GM21447 (cell line): ENCODE data around the gene CACNA2D2.

ENCODE experiments used
- ATAC-seq: cut with Tn5 transposase; IDR thresholded peaks from one replicate; pipeline ENCODE4 v1.9.1; 2021; ENCODE audit not compliant: unreplicated experiment

Gene CACNA2D2

DNA sequence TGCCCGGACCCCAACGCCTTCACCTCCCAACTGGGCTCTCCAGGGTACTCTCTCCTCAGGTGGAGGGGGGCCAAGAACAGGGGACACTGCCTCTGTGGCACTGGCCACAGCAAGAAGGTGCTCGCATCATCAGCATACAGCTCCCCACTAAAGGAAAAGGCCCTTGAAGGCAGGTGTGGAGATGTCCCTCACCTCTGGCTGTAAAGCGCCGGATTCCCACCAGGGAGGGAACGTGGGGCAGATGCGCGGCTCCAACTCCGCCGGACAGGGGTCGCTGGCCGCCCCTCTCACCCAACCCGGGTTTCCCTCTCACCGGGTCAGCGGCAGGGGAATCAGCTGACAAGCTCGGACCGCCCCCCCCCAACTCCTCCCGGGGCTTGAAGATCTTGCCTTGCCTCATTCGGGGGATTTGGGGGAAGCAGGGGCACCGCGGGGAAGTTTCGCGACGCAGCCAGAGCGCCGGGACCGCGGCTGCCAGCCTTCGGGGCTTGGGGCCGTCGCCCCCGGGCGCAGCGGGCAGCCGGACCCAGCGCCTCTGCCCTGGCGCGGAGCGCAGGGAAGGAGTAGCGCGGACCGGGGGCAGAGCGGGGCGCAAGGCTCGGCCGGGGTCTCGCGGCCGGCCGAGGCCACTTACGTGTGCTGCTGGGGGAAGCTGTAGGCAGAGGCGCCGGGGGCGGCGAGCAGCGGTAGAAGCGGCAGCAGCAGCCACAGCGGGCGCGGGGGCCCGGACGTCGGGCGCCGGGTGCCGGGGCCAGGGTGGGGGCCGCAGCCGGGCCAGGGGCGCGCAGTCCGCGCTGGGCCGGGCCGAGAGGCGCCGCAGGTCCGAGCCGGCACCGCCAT, 630 bp downstream of the CACNA2D2 start:
- ATAC-seq, result no peak

DNA sequence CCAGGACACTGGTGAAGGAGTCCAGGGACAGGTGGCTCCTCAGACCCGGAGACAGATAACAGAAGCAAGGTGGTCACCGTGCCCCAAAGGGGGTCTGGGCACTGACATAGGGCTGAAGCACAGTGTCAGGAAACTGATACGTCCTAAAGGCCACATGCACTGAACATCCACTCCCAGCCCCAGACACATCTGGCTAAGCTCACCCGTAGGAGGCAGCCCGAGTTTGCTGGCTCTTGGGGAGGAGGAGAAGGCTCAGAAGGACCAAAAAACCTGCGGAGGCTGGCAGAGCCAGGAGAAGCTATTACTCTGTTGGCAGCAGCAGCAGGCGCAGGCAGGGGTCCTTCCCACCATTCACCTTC, 1.2 kb downstream of the CACNA2D2 start:
- no peak for ATAC-seq

DNA sequence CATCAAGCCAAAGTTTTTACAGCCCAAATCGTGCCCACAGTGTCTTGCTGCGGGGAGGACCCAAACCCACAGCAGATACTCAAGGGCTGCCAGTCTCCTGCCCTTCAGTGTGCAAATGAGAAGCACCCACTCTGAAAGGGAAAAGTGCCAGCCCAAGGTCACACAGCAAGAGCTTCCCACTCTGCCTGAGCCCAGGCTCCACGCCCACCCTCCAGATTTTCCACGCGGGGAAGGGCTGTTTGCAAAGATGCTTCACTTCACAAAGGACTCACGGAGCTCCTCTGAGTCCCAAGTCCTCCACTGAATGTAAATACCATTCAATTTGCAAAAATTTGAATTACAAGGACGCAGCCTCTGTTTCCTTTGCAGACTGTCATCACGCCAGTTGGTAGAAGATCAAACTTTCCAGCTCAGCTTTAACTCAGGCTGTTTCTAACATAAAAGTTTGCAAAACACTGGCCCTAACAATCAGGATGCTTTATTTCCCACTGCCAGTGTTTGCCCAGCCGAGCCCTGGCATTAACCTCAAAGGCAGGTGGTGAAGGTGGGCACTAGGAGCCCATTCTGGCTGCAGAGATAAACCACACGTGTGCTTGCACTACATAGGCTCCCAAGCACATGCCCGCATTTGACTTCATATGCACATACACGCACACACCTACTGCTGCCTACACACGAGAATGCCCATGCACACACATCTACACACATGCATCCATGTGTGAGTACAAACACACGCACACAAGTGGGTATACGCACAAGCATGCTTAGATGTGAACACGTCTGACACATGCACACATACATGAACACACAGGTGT, 7.6 kb downstream of the CACNA2D2 start:
- no peak for ATAC-seq

DNA sequence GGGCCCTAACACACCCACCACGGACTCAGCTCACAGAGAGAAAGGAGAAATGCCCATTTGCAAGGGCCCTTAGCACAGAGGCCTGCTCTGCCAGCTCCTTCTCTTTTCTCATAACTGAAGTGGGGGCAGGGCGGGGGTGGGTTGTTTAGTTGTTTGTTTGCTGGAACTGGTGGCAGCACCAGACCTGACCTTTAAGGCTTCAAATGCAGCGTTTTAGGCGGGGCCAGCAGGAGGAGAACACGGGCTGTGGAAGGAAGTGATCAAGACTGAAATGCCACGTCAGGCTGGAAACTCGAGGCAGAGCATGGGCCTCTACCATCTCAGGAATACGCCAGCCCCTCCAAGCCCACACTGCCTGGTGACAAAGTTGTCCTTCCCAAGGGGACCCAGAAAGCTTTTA, 9.3 kb downstream of the CACNA2D2 start:
- ATAC-seq, result no peak

DNA sequence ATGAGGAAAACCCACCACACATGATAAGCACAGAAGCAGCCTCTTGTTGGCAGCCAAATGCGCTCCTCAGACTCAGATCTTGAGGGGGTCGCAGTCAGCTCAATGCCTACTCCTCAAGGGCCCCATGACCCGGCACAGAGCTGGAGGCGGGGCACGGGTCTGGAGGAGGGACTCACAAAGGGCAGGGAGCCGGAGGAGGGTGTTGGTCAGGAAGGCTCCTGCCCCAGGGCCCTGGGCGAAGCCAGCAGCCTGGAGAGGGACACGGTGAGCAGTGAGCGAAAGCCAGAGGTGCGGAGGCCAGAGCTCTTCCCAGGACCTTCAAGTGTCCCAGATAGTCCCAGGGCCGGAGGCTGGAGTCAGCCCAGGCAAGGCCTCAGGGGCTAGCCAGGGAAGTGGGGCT, 9.8 kb downstream of the CACNA2D2 start:
- ATAC-seq, result no peak

DNA sequence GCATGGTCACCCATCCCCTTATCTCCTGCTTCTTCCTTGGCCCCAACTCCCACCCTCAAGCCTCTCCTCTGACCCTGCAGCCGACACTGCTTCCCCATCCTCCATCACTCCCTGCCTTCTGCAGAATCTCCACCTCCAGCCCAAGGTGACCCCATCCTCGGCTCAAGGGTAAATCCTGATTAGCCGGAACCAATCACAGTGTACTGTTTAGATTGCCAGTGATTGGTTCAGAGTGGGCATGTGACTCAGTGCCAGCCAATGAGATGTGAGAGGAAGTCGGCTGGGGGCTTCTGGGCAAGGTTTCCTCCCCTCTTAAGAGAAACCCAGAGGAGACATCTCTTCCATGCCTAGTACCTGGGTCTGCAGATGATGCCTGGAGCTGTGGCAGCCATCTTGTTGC, 10.3 kb downstream of the CACNA2D2 start:
- ATAC-seq, result no peak

DNA sequence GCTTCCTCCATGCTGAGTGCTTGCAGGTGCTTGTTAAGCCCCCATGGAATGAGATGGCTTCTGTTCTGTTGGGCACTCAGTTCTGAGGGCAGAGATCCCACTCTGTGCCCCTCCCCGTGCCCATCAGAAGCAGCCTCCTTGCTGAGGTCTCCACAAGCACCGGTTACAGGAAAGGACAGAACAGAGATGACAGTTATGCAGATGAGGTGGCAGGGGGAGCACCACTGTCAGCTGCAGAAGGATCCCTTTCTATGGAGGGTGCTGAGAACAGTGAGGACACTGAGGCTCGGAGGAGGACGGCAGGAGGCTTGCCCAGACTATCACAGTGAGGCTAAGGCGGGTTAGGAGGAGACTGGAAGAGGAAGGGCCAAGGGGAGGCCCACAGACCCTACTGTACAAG, 12.4 kb downstream of the CACNA2D2 start:
- ATAC-seq, result no peak

DNA sequence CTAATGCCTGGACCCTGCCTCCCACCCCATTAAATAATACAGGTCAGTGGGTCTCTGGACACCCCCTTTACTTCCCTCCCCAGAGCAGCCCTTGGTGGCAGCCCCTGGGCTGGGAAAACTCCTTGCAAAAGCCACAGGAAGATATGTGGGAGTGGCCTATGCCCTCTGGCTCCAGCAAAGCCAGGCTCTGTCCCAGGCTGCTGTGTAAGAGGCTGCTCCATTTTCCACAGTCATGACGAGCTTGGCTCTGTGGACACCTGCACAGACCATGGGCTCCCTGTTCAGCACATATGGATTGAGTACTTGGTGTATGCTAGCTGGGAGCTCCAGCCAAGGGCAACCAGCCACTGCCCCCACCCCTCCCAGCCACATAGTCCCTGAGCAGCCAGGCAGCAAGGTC, 13.0 kb downstream of the CACNA2D2 start:
- no peak for ATAC-seq

DNA sequence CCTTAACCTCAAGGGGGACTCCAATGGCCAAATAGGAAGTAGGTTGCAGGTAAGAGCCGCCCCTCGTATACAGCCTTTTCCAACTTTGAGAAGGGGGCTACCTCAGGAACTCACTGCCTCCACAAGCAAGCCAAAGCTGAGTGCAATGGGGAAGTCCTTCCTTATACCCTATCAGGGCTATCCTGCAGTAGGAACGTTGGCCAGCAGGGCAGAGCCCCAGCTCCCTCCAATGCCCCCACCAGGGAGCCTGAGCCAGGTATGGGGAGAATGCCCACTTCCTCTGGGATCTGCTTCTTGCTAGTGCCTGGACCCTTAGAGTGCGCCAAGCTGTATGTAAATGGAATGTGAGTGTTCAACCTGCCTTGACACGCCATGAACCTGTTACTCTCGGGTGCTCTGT, 16.3 kb downstream of the CACNA2D2 start:
- ATAC-seq, result no peak

DNA sequence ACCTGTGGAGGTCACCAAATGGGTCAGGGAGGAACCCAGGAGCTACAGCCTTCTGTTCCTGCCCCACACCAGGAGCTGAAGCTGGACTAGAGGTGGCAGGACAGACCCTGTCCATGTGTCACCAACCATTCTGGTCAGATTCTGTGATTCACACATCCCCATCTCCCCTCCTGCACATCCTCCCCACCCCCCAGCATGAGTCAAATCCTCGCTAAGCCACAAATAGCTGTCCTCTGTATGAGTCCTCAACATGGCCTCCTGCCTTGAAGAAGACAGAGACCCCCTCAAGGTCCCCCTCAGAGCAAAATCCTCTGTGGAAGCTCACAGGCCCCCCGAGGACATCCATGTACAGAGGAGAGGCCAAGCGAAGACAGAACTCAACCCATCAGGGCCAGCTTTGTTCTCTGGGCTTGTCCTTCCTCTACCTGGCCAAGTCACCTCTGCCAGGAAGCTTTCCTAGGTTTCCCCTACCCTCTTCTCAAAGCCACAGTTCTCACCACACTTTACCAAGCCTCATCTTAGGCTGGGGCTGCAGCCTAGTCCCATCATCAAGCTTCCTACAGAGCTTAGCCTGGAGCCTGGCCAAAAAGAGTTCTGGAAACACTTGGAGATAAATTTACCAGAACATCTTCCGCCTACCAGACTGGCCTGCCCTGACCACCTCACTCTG, 17.1 kb downstream of the CACNA2D2 start:
- no peak for ATAC-seq

DNA sequence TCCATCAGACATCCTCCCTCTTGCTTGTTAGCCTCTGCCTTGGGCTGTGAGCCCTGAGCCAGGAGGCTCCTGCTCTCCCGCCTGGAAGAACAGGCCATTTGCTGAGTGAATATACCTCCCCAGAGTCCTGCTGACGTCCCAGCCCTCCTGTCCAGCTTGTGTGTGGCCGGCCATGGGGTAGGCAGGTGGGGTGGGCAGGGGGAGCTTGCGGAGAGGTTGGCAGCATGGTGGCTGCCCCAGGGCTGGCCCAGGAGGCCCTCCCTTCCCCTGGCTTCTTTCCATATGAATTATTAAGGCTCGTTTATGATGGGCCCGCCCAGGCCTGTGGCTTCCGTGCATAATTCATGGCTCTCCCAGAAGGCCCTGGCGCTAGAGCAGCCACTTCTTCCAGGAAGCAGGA, 18.7 kb downstream of the CACNA2D2 start:
- ATAC-seq, result no peak

DNA sequence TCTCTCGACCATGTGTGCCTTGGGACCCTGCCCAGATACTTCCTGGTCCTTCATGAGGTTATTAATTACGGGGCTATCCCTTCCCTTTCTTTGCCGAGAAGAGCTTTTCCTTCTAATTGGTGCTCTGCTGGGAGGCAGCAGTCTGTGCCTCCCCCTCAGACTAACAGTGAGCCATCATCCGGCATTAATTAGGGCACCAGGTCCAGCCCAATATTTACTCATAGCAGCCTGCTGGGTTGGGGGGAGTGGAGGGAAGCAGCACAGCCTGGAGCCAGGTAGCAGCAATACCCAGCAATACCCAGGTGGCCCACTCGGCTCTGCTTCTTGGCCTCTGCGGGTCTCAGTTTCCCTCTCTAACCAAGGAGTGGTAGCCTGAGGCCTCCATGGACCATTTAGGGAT, 20.1 kb downstream of the CACNA2D2 start:
- ATAC-seq, result no peak

DNA sequence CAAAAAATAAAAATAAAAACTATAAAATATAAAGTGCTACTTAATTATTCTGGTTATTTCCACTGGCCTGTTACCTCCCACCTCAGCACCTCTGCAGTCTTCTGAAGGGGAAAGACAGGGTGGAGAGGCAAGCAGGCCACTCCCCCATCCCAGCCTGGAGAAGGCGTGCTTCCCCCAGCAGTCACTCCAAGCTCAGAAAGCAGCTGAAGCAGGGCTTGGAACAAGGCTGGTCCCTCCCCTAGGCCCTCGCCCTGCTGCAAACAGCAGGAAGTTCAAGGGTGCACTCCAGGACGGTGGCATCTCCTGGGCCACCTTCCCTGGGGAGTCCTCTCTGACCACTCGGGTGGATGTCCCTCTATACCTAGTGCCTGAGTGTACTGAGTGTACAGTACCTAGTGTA, 21.4 kb downstream of the CACNA2D2 start:
- no peak for ATAC-seq

DNA sequence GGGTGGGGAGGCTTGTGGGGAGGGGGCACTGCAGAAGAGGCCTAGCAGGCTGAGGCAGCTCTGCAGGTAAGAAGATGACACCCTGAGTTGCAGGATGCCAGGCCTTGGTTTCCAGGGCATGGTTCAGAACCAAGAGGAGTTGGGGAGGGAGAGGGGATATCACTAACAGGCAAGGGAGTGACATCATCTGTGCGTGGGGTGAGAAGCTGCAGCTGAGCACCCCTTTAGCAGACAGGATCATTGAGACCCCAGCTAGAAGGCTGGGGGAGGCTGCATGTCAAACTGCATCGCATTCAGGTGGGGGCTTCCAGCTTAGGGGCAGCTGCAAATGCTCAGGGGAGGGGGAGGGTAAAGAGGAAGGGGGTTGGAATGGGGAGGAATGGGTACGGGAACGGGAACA, 23.0 kb downstream of the CACNA2D2 start:
- ATAC-seq, result no peak

DNA sequence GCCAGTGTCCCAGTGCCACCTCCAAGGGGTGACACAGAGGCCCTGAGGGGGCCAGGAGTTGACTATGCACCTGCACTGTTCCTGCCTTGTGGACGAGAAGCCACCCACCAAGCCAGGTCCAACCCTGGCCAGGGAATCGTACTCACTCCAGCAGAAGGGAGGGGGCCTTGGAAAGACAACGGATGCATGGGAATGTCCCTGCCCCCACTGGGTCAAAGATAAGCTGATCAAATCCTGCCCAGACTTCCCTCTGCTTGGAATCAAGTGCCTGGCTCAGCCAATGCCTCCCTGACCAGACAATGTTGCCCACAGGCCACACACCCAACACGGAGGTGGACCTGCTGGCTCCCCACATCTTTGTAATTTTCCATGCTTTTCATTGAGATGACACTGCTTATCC, 23.9 kb downstream of the CACNA2D2 start:
- no peak for ATAC-seq

DNA sequence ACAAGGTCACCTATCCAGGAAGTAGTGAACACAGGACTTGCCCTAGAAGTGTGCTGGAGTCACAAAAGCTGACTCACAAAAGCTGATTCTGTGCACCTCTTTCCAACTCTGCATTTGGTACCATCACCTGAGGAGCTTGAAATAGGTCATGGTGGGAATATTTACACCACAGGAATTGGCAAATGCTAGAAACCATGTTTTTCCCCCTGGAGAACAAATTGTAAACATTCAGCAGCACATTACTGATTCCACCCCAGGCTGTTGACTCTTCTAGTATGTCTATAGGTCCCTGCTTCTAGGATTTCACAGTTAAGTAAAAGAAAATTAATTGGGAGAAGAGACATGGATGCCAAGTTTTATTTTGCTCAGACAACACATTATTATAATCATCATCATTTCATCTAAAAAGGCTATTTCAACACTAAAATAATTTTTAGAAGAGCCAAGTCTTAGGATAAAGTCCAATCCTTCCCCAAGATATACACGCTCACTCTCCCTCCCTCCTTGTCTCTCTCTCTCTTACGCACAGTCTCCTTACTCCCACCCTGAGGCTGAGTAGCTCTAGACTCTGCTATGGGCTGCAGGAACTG, 24.7 kb downstream of the CACNA2D2 start:
- ATAC-seq, result no peak

DNA sequence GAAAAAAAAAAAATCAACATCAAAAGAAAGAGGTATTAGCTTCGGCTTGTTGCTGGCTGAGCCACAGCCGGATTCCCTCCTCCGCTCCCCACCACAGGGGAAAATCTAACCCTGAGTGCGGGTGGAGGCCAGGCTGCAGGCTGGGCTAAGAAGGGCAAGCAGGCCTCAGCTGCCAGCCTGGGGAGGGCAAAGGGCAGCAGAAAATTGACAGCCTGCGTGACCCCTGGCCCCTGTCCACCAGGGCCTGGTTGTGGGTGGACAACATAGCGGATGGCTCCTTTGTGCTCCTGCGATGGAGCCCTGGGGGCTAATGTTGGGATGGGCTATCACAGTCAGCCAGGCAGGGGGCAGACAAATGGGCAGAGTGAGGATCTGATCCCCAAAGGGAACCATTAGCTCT, 25.4 kb downstream of the CACNA2D2 start:
- ATAC-seq, result no peak

DNA sequence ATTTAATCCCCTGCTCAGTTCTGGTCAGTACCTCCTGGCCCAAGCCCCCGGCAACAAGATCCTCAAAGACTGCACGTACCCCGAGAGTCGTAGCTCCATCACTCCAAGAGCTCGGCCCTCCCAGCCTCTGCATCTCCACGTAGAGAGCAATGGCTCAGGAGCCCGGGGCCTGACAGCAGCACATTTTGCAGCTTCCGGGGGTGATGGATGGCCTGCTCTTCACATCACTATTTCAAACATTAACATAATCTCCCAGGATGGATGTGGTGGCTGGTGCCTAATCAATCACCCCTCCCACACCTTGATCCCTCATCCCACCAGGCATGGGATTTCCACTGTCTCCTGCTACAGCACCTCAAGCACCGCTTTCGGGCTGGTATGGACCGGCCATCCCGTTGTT, 28.1 kb downstream of the CACNA2D2 start:
- no peak for ATAC-seq

DNA sequence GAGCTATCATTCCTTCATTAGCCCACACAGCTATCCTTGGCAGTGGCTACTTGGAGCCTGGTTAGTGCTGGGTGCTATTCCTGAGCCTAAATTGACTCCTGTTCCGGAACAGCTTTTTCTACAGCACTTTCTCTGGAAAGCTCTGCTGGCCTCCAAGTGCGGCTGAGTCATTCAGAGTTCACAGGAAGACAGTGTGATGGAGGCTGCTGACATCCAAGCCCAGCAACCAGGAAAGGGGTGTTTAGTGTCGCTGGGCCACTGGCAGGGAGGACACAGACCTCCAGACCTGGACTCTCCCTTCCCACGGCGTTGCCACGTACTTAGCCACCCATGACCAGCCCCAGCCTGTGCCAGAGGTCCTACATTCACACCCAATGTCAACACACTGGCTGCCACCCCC, 28.7 kb downstream of the CACNA2D2 start:
- no peak for ATAC-seq

DNA sequence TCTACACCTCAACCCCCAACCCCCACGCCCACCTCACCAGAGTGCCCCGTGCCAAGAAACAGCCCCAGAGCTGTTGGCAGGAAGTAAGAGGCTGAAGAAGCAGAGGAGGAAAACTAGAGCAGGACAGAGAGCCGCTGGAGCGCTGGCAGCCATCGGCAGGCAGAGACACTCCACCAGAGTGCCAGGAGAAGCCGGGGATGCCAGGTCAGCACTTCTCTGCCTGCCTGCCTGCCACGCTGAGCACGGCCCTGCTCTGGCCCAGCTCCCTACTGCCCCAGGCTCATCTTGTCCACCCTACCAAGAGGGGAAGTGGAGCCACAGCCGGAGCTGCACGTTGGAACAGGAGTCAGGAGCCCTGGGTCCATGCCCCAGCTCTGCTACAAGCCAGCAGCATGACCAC, 29.7 kb downstream of the CACNA2D2 start:
- no peak for ATAC-seq

DNA sequence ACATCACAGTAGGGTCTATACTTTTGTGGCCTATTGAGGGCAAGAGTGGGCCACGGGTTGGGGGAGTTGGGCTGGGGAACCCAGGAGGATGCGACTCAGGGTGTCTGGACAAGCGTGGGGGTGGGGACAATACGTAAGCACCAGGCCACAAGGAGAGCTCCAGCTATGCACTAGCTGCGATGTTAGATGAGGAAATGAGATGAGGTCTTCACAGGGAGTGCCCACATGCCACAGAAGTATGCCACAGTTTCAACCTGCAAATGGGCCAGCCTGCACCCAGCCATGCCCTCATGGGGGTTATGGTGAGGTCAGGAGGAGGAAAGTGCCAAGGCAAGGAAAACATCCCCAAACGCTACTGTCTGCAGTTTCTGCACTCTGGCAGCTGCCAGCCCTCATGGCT, 30.5 kb downstream of the CACNA2D2 start:
- no peak for ATAC-seq

DNA sequence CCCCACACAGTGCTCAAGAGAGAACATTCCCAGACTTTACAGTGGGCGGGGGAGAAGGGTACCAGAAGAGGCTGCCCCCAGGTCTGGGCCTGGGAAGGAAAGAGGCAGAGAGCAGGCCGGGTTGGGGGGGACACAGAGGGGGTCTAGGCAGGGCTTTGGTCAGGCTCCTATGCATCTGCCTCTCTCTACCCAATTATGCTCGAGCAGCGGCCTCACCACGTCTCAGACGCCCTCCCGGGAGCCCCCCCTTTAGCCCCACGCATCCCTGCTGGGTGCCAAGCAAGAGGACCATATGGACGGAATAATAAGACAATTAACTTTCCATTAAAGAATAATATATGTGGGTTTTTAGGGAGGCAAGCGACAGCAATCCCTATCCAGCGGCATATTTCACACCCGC, 32.8 kb downstream of the CACNA2D2 start:
- ATAC-seq, result no peak
